K562 (cell line): ENCODE results near the gene LRRC4C. TPM values are rescaled to one million over a fixed set of nuclear protein-coding genes. Genes with fewer than 3 reads are reported as not detected.

Experiments used
- ATAC-seq: fragments of 200-7000 bp; cut with Tn5 transposase; 3 replicates; pipeline ENCODE4 v1.9.1; 2020; ENCODE audit warnings: moderate library complexity
- BruUV-seq: library from RNA; stranded (reverse); fragments of 400-500 nt; replicated peaks from 2 replicates; lab custom pipeline; 2021; lab: Mats Ljungman, UMichigan
- CTCF ChIA-PET: fragments of 300-600 bp; formaldehyde crosslinking; extraction: SDS; loops from one replicate; lab custom pipeline; 2021; ENCODE audit warnings: low intra/inter-chr PET ratio; lab: Yijun Ruan, JAX
- POLR2A ChIA-PET: fragments of 300-600, 350-650 bp; sonication (Branson Sonifier 250); formaldehyde crosslinking; extraction: SDS; loops from one replicate; lab custom pipeline; 2021; ENCODE audit warnings: antibody characterized with exemption, inconsistent platforms; lab: Yijun Ruan, JAX
- DNase-seq, 4 experiments: peaks; one replicate each; pipeline versions ENCODE4 v3.0.0 to v3.0.0-alpha.2; 2011 to 2018; ENCODE audit warnings: low spot score in 3 of 4, mixed read lengths in 3 of 4; ENCODE audit errors: extremely low read depth in 1 of 4
- FAIRE-seq: peaks from 2 replicates; lab custom pipeline; 2011; peaks lifted over from hg19 to GRCh38; lab: Jason Lieb, UNC
- H2AFZ ChIP-seq: 2 replicates; pipeline ENCODE4 v1.6.0; 2011; ENCODE audit warnings: low read depth, low read length, control low read depth, inconsistent platforms
- H3K27ac ChIP-seq: fragments of 200-600 bp; 3 replicates; pipeline ENCODE4 v1.8.0; 2011; ENCODE audit warnings: low read depth, mild to moderate bottlenecking, control low read depth, inconsistent platforms, low read length, moderate library complexity, mixed read lengths; ENCODE audit errors: extremely low read depth
- H3K27me3 ChIP-seq, 2 experiments: fragments of 300-600 bp in 1 of 2; 2 replicates in 1 of 2; 3 replicates in 1 of 2; pipeline versions ENCODE4 v1.6.0 to v1.8.0; 2011; ENCODE audit warnings: inconsistent platforms in 2 of 2, low read length in 2 of 2, mild to moderate bottlenecking in 1 of 2, mixed read lengths in 1 of 2, moderate library complexity in 1 of 2; ENCODE audit not compliant: control insufficient read depth in 2 of 2, insufficient read depth in 2 of 2
- H3K36me3 ChIP-seq: fragments of 300-600 bp; 3 replicates; pipeline ENCODE4 v1.8.0; 2011; ENCODE audit warnings: mild to moderate bottlenecking, low read length, inconsistent platforms; ENCODE audit not compliant: control insufficient read depth, insufficient read depth
- H3K4me1 ChIP-seq, 2 experiments: fragments of 200-600 bp in 1 of 2; replicated peaks in 1 of 2; 2 replicates in 1 of 2; 3 replicates in 1 of 2; pipeline versions ENCODE4 v1.5.1 to v1.8.0; 2011; ENCODE audit warnings: inconsistent platforms in 2 of 2, low read length in 2 of 2, mild to moderate bottlenecking in 1 of 2, mixed read lengths in 1 of 2, moderate library complexity in 1 of 2; ENCODE audit not compliant: control insufficient read depth in 2 of 2, insufficient read depth in 2 of 2
- H3K4me2 ChIP-seq: 2 replicates; pipeline ENCODE4 v1.6.1; 2011; ENCODE audit warnings: low read length, control low read depth, inconsistent platforms, mixed read lengths; ENCODE audit not compliant: insufficient read depth
- H3K4me3 ChIP-seq: fragments of 200-600 bp; sonication (generic), shearing (Covaris generic); 2 replicates; pipeline ENCODE4 v1.5.1; 2016; ENCODE audit warnings: control low read depth, inconsistent platforms
- H3K79me2 ChIP-seq: fragments of 200-600 bp; 3 replicates; pipeline ENCODE4 v1.8.0; 2011; ENCODE audit warnings: low read length, inconsistent platforms; ENCODE audit not compliant: control insufficient read depth, insufficient read depth
- H3K9ac ChIP-seq, 2 experiments: 2 replicates each; pipeline versions ENCODE4 v1.6.0 to v1.6.1; 2011; ENCODE audit warnings: low read depth in 2 of 2, low read length in 2 of 2, control low read depth in 1 of 2, inconsistent platforms in 1 of 2, mild to moderate bottlenecking in 1 of 2, mixed read lengths in 1 of 2; ENCODE audit not compliant: insufficient read depth in 1 of 2
- H3K9me1 ChIP-seq: one replicate; pipeline ENCODE4 v1.6.0; 2011; ENCODE audit warnings: inconsistent platforms, mild to moderate bottlenecking, low read length, moderate library complexity; ENCODE audit not compliant: control insufficient read depth, insufficient read depth
- H3K9me3 ChIP-seq: replicated peaks from 2 replicates; pipeline ENCODE4 v1.5.1; 2011; ENCODE audit warnings: low read depth, low read length, inconsistent platforms; ENCODE audit not compliant: control insufficient read depth, insufficient read depth
- H4K20me1 ChIP-seq: replicated peaks from 2 replicates; pipeline ENCODE4 v1.6.1; 2011; ENCODE audit warnings: low read length, inconsistent platforms, mixed read lengths; ENCODE audit not compliant: control insufficient read depth, insufficient read depth
- ATF6 ChIP-seq: sonication (generic); formaldehyde crosslinking; IDR thresholded peaks from 2 replicates; pipeline ENCODE4 v1.4.0; 2020; ENCODE audit warnings: mild to moderate bottlenecking, missing genetic modification reagents
- FOXJ3 ChIP-seq: sonication (generic); formaldehyde crosslinking; IDR thresholded peaks from 2 replicates; pipeline ENCODE4 v1.4.0; 2020; ENCODE audit warnings: mild to moderate bottlenecking, missing genetic modification reagents
- FOXO4 ChIP-seq: fragments of 450-650 bp; formaldehyde crosslinking; IDR thresholded peaks from 2 replicates; pipeline ENCODE4 v1.4.0; 2020; ENCODE audit warnings: mild to moderate bottlenecking, moderate library complexity
- MAFF ChIP-seq: IDR thresholded peaks from 2 replicates; pipeline ENCODE4 v1.6.1; 2012; ENCODE audit warnings: low read length, improper control_type of control experiment
- MAFK ChIP-seq: IDR thresholded peaks from 2 replicates; pipeline ENCODE4 v1.6.1; 2011; ENCODE audit warnings: low read length, improper control_type of control experiment
- RBFOX2 ChIP-seq: fragments of 200-400 bp; formaldehyde crosslinking; IDR thresholded peaks from 2 replicates; pipeline ENCODE4 v1.6.1; 2017; ENCODE audit warnings: low read depth, mild to moderate bottlenecking, low read length, moderate library complexity
- TBL1XR1 ChIP-seq, 2 experiments: IDR thresholded peaks; 2 replicates each; pipeline ENCODE4 v1.6.1; 2012; ENCODE audit warnings: improper control_type of control experiment in 2 of 2, low read length in 2 of 2, mild to moderate bottlenecking in 1 of 2
- ZNF551 ChIP-seq: fragments of 250-450 bp; sonication (Bioruptor Pico); IDR thresholded peaks from 2 replicates; pipeline ENCODE4 v1.5.0; 2021; ENCODE audit warnings: mild to moderate bottlenecking, moderate library complexity
- WGBS: fragments of 100-300 bp; shearing (Covaris generic); methylation state at CpG from one replicate; pipeline ENCODE4 v1.1.6; 2016; ENCODE audit warnings: low coverage, mixed read lengths; ENCODE audit not compliant: insufficient coverage; ENCODE audit errors: missing lambda C conversion rate; 5-methylcytosine and 5-hydroxymethylcytosine counted together
- in situ Hi-C: fragments of 300-500 bp; cut with MboI; formaldehyde crosslinking; loops from 4 replicates; pipeline ENCODE4 v1.15.0; 2018; ENCODE audit warnings: inconsistent platforms, mixed read lengths
- intact Hi-C: fragments of 100-400 bp; cut with micrococcal nuclease; formaldehyde crosslinking; loops from 2 replicates; pipeline ENCODE4 v1.14.2; 2022
- polyA plus RNA-seq, 8 experiments: library from polyadenylated mRNA; depleted of rRNA in 4 of 8; stranded (reverse) in 5 of 8; unstranded in 3 of 8; fragments of >200 nt; fragmentation: Nextera tagmentation in 2 of 8; fragmentation: Illumina TruSeq in 1 of 8; extraction: Ambion mirVana in 2 of 8; extraction: Trizol in 1 of 8; gene quantifications; 2 replicates each; pipeline versions ENCODE4 v1.2.1 to v1.2.3, GENCODE V29; 2011 to 2014; ENCODE audit warnings: inconsistent platforms in 1 of 8, missing spikeins in 1 of 8
- total RNA-seq, 7 experiments: library from RNA; depleted of rRNA in 6 of 7; stranded (reverse); fragments of >200 nt in 6 of 7; fragmentation: Illumina TruSeq in 2 of 7; extraction: Trizol in 2 of 7; gene quantifications; 2 replicates each; pipeline versions ENCODE4 v1.2.1 to v1.2.3, GENCODE V29; 2011 to 2021; ENCODE audit warnings: low replicate concordance in 1 of 7

Gene LRRC4C
- total and polyA plus RNA-seq, 9 of the 15 experiments (the other 6 are each of a cell fraction or from before 2014, with no cell fraction given), result not detected

GRCh38 chr11:40688369-40688768 lies 771.1 kb downstream of the LRRC4C start (continued):
- TF ChIP-seq RBFOX2, result no peak
- no peak for TF ChIP-seq MAFF
- no peak for TF ChIP-seq TBL1XR1 (IDR thresholded peaks at IDR 0.05; ENCODE audit: low read length in 2 of 2)
- TF ChIP-seq ZNF551 (CRISPR knock-in tag), result no peak

- ChIA-PET CTCF (no interaction called here), POLR2A (interaction anchor here (0.7 kb wide), 1 partner anchor 20 kb away, joined by 3 read pairs; no protein-coding TSS in a partner anchor)
- H3K27me3 ChIP-seq, result no peaks in the 10 kb centered on the region
- ATAC-seq (no peak), DNase-seq (no peak), FAIRE-seq (no peak)
- 1% methylated on average over 5 of the region's 5 CpGs for WGBS
- no peaks in the 10 kb centered on the region for H3K36me3 ChIP-seq
- no peak overlapping the region for H2AFZ ChIP-seq
- peaks cover 2% of the 10 kb centered on the region for H3K9me3 ChIP-seq
- in situ Hi-C loops, result no loop called here
- H3K4me1 ChIP-seq, result no peaks in the 10 kb centered on the region
- H3K4me3 ChIP-seq, result no peak overlapping the region
- H4K20me1 ChIP-seq, result no peaks in the 10 kb centered on the region
- BruUV-seq, result no TSS peak
- no peaks in the 10 kb centered on the region for H3K9me1 ChIP-seq
- no peak overlapping the region for H3K27ac ChIP-seq
- no peak overlapping the region for H3K4me2 ChIP-seq
- no peak overlapping the region for H3K9ac ChIP-seq
- no peaks in the 10 kb centered on the region for H3K79me2 ChIP-seq
- intact Hi-C loops, result no loop called here
- TF ChIP-seq FOXJ3, result no peak
- no peak for TF ChIP-seq FOXO4 (CRISPR knock-in tag)
- no peak for TF ChIP-seq ATF6 (CRISPR knock-in tag)
- TF ChIP-seq MAFK, result no peak
Observed at GRCh38 chr11:40686765-40687164, 772.7 kb downstream of the LRRC4C start.
